Hematopoietic multipotent progenitor cell treated with erythropoietin and hydrocortisone succinate and interleukin-3 and kit ligand, for 17 days (in vitro differentiated cells): ENCODE results near the gene CRTC2.
"Not testable (repeated sequence)": the region's sequence is repeated elsewhere in the genome, so short reads cannot be mapped to it uniquely, and the experiment has no call there.

Source experiments
- DNase-seq: peaks from one replicate; pipeline ENCODE4 v3.0.0-alpha.2; 2015; ENCODE audit warnings: low spot score

CRTC2 gene

GRCh38 chr1:153958111-153958960 lies at the start of gene CRTC2:
CRTC2 (minus strand) TSS chr1:153958612; CDS start chr1:153958497, 115 bp downstream.
- DNase-seq, result peak; percentile 99

GRCh38 chr1:154006136-154006535 lies 47.7 kb upstream of the CRTC2 start:
- no peak for DNase-seq

GRCh38 chr1:154000420-154000819 lies 42.0 kb upstream of the CRTC2 start:
- no peak for DNase-seq

GRCh38 chr1:153996882-153997281 lies 38.5 kb upstream of the CRTC2 start:
- DNase-seq, result not testable (repeated sequence)

GRCh38 chr1:153995640-153996039 lies 37.2 kb upstream of the CRTC2 start:
- no peak for DNase-seq

GRCh38 chr1:153995202-153995601 lies 36.8 kb upstream of the CRTC2 start:
- DNase-seq, result no peak

GRCh38 chr1:153991806-153992205 lies 33.4 kb upstream of the CRTC2 start:
- peak; percentile 32 for DNase-seq

- no peak for DNase-seq
Measured at GRCh38 chr1:153991151-153991630, 32.8 kb upstream of the CRTC2 start.

GRCh38 chr1:153990468-153991150 lies 32.2 kb upstream of the CRTC2 start, which contains the start of gene RPS27:
RPS27 (plus strand) TSS chr1:153990762; CDS start chr1:153990797, 35 bp downstream.
- DNase-seq, result peak; percentile 98

GRCh38 chr1:153987621-153988020 lies 29.2 kb upstream of the CRTC2 start:
- DNase-seq, result no peak

- peak; percentile 55 for DNase-seq
Measured at GRCh38 chr1:153985941-153986761, 27.7 kb upstream of the CRTC2 start, which contains the start of gene RAB13. RAB13 (minus strand) TSS chr1:153986339; CDS start chr1:153986236, 103 bp downstream.

- no peak for DNase-seq
Measured at GRCh38 chr1:153985341-153985912, 27.0 kb upstream of the CRTC2 start.

GRCh38 chr1:153984123-153984894 lies 25.9 kb upstream of the CRTC2 start:
- DNase-seq, result no peak

GRCh38 chr1:153981735-153982134 lies 23.3 kb upstream of the CRTC2 start:
- DNase-seq, result not testable (repeated sequence)

GRCh38 chr1:153979091-153979490 lies 20.7 kb upstream of the CRTC2 start:
- DNase-seq, result not testable (repeated sequence)

GRCh38 chr1:153978274-153978909 lies 20.0 kb upstream of the CRTC2 start:
- DNase-seq, result no peak

GRCh38 chr1:153977250-153978240 lies 19.1 kb upstream of the CRTC2 start, which contains the start of gene JTB:
JTB (minus strand) TSS chr1:153977674; CDS start chr1:153977252, 422 bp downstream.
- DNase-seq, result peak; percentile 86

GRCh38 chr1:153976819-153977249 lies 18.4 kb upstream of the CRTC2 start:
- no peak for DNase-seq

- DNase-seq, result no peak
Measured at GRCh38 chr1:153973525-153973924, 15.1 kb upstream of the CRTC2 start.
